HEK293 (cell line): ENCODE data around the gene TCHP.
"Not testable (repeated sequence)": the region's sequence is repeated elsewhere in the genome, so short reads cannot be mapped to it uniquely, and the experiment has no call there.

Experiments
- PATZ1 ChIP-seq: fragments of 450-650 bp; formaldehyde crosslinking; IDR thresholded peaks from 2 replicates; pipeline ENCODE4 v1.5.1; 2016; ENCODE audit warnings: missing biosample characterization, missing genetic modification characterization
- ZNF138 ChIP-seq: fragments of 450-650 bp; formaldehyde crosslinking; IDR thresholded peaks from 2 replicates; pipeline ENCODE4 v1.5.1; 2016; ENCODE audit warnings: missing biosample characterization, missing genetic modification characterization, borderline replicate concordance

GRCh38 chr12:109891731-109892130, 8.3 kb upstream of the TCHP start:
- not testable (repeated sequence) for TF ChIP-seq PATZ1, ZNF138 (tag by site-specific recombination)
